CD4-positive, alpha-beta T cell treated with Interleukin-4 for 4 hours (primary cell): ENCODE measurements around the gene CLTCL1.
"Not testable (repeated sequence)": the region's sequence is repeated elsewhere in the genome, so short reads cannot be mapped to it uniquely, and the experiment has no call there.

ENCODE experiments used
- DNase-seq: peaks from one replicate; pipeline ENCODE4 v3.0.0-alpha.2; 2020

The CLTCL1 gene

DNA sequence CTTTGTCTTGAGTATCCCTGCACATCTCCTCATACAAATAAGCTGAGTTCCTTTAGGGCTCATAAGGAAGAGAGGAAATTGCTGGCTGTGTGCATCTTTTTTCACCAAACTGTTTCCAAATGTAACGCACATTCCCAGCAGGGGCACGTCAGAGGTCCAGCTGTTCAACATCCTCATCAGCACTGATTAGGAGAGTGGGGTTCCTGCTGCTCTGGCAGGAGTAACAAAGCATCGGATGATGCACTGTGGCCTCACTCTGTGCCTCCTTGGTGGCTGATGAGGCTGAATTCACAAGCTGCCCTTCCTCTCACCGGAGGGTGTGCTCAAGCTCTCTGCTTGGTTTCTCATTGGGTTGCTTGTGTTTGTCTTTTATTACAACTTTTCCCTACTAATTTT is 77.4 kb downstream of the CLTCL1 start:
- no peak for DNase-seq

DNA sequence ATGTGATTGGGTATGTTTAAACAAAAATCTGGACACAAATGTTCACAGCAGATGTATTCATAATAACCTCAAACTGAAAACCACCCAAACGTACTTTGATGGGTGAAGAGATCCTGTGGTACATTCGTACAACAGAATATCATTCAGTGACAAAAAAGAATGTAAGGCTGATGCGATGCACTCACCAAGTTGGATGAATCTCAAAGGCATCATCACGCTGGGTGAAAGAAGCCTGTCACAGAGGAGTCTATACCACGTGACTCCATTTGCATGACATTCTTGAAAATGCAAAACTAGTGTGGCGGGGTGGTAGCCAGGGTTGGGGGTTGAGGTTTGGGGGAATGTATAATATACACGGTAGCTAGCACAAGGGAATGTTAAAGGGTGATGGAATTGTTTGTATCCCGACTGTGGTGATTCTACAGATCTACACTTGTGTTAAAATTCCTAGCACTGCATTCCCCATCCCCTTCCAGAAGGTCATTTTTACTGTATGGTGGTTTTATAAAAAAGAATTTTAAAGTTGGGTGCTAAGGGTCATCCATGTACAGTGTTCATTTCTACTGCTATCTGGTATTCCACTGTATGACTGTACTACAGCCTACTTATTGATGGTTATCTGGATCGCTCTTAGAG is 78.0 kb downstream of the CLTCL1 start:
- DNase-seq, result no peak

DNA sequence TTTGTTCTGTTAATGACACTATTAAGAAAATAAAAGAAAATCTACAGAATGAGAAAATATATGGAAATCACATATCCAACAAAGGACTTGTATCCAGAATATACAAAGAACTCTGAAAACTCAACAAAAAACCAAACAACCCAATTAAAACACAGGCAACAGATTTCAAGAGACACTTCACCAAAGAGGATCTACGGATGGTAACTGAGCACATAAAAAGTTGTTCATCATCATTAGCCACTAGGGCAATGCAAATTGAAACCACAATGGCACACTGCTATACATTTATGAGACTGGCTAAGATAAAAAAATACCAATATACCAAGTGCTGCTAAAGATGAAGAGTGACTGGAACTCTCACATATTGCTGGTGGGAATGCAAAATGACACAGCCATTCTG is 78.5 kb downstream of the CLTCL1 start:
- DNase-seq, result no peak

DNA sequence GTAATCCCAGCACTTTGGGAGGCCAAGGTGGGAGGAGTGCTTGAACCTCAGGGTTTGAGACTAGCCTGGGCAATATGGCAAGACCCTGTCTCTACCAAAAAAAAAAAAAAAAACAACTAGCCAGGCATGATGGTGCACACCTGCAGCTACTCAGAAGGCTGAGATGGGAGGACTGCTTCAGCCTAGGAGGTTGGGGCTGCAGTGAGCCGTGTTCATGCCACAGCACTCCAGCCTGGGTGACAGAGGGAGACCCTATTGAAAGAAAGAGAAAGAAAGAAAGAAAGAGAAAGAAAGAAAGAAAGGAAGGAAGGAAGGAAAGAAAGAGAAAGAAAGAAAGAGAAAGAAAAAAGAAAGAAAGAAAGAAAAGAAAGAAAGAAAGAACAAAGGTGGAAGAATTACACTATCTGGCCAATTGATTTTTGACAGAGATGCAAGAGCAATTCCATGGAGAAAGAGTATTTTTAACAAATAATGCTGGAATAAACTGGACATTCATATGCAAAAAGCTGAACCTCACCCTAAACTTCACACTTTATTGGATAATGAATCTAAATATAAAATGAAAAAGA is 79.1 kb downstream of the CLTCL1 start:
- DNase-seq, result no peak

DNA sequence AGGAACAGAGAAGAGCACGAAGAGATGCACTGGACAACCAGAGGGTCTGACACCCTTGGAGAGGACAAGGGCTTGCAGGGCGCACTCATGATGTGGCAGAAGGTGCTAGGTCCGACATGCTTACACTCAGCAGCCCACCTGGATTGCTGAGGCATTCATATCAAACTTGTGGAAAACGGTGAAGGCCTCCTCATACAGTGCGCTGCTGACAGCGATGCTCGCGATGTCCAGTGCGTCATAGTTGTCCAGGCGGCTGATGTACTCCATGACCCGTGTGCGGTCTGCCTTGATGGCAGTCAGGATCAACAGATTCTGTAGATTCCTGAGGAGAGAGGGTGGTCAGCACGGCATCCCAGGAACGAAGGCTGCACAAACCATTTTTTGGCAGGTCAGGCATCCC is 81.3 kb downstream of the CLTCL1 start:
- no peak for DNase-seq

DNA sequence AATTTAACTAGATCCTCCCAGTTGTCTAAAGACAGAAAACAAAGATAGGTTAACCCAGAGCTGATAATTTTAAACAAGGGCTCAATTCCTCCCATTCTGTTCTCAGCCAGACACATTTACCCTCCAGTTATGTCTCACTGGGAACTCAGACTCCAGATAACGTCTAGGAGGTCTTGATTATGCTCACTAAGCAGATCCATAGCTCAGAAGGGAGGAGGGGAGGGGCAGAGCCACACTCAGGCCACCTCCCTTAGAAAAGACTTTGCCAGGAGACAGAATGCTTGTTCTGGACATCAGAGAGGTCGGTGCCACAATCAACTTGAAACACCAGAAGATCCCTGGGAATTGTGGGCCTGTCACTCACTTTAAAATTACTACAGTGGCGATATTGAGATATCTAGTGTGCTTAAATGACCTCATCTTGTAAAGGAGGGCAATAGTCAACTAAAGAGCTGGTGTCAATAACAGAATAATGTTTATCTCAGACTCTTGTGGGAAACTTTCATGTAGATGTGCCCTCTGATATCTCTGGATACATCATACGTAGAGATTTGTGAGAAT is 83.2 kb downstream of the CLTCL1 start:
- DNase-seq, result no peak

DNA sequence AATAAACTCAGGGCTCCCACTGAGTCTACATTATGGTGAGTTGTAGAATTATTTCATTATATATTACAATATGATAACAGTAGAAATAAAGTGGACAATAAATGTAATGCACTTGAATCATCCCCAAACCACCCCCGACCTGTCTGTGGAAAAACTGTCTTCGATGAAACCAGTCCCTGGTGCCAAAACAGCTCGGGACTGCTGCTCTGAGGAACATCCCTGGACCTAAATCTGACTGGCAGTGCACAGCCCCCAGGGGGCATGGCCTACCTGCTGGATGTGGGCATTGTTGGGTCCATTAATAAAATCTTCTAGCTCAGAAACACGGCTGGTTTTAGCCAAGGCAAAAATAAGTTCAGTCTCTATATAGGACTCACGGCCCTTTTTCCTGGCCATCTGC is 83.6 kb downstream of the CLTCL1 start:
- no peak for DNase-seq

DNA sequence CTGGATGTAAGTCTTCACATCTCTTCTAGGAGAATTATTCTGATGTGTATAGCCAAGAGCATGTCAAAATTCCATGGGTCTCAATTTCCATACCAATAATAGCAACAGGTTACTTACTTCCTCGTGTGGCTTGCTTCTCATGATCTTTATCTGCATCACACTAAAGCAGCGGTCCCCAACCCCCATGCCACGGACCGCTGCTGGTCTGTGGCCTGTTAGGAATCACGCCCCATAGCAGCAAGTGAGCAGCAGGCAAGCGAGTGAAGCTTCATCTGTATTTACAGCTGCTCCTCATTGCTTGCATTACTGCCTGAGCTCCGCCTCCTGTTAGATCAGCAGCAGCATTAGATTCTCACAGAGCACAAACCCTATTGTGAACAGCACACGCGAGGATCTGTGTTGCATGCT is 84.1 kb downstream of the CLTCL1 start:
- DNase-seq, result no peak

DNA sequence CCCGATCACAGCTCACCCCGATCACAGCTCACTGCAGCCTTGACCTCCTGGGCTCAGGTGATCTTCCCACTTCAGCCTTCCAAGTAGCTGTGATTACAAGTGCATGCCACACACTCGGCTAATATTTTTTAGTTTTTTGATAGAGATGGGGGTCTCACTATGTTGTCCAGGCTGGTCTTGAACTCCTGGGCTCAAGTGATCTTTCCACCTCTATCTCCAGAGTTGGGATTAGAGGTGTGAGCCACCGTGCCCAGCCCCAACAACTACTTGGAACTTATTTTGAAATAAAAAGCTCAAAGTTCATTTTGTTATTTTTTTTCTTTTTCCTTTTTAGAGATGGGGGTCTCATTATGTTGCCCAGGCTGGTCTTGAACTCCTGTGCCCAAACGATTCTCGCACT is 85.2 kb downstream of the CLTCL1 start:
- DNase-seq, result no peak

DNA sequence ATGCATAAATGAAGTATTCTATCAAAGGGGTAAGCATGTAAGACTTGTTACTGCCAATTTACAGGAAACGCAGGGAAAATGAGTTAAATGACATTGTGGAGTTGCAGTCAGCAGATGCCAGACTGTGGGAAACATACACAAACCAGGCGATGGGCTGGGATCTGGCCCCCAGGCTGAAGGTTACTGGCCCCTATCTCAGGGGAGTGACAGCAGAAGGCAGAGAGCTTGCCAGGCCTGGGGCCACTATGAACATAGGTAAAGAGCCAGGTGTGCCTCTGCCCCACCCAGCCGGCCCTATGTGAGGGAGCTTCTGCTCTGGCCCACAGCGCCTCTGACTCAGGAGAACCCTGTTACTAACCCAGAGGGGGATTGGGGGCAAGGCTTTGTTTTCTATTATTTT is 86.9 kb downstream of the CLTCL1 start:
- DNase-seq, result no peak

DNA sequence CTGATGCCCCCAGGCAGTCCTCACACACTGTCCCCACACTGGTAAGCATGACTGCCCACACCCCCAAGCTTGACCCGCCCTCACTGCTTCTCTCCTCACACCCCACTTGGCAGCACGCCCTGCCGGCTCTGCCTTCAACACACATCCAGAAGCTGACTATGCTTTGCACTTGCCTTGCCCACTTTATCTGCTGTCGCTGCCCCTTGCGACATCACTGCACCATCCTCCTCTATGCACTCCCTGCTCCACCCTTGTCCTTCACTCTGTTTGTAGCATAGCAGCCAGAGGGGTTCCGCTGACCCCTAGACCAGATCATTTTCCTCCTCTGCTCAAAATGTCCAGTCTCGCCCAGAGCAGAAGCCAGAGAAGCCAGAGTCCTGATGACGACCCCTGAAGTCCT is 87.7 kb downstream of the CLTCL1 start:
- DNase-seq, result no peak

DNA sequence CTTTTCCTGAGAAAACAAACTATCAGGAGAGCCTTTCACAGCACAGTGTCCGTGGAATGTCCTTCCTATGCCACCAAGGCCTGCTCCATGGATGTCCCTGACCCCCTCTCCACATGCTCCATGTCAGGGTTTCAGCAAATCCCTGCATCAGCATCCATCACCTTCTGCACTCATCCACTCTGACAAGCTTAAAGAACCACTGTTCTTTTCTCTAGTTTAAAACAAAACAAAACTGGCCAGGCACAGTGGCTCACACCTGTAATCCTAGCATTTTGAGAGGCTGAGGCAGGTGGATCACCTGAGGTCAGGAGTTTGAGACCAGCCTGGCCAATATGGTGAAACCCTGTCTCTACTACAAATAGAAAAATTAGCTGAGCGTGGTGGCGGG is 88.7 kb downstream of the CLTCL1 start:
- not testable (repeated sequence) for DNase-seq

DNA sequence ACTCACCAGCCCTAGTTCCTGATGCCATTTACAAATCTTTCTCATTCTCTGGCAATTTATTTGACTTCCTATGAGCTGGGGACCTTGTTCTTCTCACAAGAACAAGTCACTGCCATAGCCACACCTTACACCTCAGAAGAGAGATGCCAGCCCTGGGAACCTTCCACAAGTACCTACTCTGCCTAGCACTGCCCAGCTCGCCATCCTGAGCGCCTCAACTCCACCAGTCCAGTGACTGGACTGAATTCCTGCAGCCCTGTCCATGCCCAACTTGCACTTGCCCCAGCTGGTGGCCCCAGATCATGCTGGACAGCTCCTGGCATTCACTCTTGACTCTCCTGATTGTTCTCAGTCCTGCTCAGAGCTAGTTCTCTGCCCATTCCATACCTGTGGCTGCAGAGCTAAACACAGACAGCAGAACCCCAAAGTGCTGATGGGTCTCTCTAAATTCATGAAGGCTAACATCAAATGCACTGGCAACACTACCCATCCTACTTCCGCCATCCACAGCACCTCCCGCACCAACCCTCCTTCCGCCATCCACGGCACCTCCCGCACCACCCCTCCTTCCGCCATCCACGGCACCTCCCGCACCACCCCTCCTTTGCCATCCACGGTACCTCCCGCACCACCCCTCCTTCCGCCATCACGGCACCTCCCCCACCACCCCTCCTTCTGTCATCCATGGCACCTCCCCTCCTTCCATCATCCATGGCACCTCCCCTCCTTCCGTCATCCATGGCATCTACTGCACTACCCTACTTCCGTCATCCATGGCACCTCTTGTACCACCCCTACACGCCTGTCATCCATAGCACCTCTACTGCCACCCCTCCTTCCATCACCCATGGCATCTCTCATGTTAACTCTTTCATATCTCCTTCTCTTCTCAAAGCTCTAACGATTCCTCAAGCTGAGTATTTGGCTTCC is 89.4 kb downstream of the CLTCL1 start:
- no peak for DNase-seq

DNA sequence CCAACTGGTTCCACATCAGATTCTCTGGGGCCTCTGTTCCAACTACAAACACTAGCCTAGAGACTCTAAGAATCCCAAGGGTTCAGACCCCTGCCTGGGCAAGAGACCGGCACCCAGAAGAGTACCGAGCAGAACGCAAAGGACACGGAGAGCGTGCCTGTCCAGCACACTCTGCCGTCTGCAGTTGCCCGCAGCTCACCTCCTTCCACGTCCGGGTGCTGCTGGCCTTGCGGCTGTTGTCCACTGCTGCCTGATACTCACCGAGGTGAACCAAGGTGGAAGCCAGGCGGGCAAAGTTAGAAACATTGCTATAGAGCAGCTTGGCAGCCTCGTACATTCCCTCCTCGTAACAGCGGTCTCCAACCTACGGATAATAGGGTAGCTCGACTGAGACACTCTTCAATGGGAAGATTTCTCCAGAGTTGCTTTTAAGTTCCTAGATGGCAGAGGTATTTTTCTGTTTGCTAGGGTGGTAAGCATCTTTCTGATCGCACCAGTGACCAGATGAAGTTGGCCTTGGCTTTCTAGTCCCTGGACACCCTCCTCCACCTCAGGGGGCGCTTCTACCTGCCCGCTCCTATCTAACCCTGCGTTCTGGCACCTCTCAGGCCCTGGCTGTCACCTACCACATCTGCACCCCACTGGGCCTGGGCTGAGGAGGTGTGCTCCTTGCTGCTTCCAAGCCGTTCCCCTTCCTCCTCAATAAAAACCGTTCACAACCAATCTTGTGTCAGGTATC is 90.2 kb downstream of the CLTCL1 start:
- DNase-seq, result no peak

DNA sequence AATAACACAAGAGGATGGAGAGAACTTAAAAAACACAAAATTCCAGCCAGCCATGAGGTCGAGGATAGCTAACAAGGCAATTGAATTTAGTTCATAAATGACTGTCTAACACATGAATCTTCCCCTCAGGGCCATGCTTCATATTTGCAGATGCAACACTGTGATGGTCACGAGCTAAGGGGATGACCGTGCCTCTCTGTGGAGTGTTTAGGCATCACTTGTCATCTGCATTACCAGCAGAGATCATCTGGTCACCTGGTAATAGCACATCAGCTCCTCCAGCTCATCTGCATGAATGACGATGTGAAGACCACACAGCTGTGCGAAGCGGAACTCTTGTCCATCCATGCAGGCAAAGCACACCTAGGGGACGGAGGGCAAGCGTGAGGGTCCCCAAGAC is 92.0 kb downstream of the CLTCL1 start:
- DNase-seq, result no peak

DNA sequence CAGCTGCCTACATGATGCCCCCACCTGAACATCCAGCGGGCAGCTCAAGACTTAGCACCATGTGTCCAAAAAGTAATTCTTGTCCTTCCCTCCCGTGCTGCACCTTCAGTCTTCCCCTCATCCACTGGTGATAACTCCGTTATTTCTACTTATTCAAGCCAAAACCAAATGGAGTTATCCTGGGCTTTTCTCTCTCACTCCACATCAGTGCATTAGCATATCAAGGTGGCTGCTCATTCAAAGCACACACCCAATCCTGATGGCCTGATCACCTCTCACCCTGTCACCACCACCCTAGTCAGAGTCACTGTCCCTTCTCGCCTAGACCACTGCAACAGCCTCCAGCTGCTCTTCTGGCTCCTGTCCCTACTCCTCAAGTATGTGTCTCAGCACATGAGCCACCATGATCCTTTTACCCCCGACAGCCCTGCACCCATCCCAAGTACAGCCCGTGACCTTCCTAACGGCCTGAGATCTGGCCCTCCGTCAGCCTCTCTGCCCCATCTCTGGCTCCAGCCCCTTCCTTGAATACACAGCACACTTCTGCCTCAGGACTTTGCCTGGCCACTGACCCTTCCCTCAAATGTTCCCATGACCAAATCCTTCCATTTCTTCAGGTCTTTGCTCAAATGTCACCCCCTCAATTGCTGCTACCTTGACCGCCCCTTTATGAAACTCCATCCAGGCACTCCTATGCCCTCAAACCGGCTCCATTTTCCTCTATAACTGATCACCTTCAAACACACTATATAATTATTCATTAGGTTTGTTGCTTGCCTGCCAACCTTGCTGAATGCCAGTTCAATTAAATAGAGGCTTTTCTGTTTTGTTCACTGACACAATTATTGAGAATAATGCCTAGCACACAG is 93.3 kb downstream of the CLTCL1 start:
- DNase-seq, result no peak

DNA sequence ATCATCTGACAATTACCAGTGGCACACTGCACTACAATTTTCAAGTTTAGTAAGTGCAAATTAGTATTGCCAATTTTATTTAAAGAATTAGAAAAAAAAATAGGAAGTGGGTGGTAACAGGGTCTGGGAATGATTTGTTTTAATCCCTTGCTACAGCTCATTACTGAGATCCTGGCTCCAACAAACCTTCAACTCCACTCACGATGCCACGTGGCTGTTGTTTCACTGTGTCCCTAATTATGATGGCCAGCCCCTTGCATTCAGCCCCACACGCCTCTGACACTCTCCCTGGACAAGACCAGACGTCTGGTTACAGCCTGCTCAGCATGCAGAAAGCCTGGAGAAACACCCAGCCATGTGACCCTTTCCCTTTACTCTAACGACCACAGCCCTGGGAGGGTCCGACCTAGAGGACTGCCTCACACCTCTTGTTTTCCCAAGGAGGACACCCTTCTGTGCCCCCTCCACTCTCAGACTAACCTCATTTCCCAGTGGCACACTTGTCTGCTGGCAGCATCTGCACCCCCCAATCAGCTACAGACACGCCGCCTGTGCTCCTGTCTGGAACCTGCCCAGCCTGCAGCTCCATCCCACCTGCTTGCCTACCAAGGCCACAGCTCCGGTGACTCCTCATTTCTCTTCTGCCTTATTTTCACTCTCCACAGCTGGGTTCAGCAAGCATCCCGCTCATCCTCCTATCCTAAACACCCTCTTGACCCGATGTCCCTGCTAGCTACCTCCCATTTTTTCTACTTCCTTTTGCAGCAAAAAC is 94.5 kb downstream of the CLTCL1 start:
- no peak for DNase-seq

DNA sequence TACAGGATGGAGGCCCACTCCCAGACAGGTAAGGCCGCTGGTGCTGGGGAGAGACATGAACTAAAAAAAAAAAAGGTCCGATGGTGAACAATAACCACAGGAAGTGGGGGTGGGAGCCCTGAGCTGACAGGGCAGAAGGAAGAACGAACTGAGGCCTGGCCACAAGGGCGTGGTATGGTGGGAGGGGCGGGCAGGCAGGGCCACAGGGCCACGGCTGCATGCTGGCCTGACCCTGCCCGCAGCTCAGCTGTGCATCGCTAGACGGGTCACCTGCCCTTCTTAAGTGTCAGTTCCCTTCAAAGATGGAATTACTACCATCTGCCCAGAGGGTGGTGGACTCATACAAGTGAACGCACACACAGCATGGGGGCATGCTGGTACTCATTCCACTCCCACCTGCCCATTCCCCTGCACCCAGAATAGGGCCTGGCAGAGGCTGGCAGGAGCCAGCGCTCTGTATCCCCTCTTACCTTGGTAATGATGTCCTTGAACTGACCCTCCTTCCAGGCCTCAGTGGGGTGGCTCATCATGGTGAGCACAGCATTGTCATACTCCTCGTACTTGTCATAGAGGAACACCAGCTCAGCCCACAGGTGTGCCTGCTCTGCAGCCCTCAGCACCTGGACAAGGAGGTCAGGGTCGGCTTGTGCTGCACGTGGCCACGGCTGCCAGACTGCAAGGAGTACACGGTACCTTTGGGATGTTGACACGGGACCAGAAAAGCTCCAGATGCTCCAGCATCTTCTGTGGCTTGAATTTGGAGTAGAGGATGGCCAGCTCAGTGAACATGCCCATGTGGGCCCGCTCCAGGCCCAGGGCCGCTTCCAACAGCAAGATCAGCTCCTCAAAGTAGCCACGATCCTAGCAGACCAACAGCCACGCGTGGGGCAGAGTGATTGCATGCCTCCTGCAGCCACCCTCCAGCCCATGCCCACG is 95.5 kb downstream of the CLTCL1 start:
- DNase-seq, result no peak

DNA sequence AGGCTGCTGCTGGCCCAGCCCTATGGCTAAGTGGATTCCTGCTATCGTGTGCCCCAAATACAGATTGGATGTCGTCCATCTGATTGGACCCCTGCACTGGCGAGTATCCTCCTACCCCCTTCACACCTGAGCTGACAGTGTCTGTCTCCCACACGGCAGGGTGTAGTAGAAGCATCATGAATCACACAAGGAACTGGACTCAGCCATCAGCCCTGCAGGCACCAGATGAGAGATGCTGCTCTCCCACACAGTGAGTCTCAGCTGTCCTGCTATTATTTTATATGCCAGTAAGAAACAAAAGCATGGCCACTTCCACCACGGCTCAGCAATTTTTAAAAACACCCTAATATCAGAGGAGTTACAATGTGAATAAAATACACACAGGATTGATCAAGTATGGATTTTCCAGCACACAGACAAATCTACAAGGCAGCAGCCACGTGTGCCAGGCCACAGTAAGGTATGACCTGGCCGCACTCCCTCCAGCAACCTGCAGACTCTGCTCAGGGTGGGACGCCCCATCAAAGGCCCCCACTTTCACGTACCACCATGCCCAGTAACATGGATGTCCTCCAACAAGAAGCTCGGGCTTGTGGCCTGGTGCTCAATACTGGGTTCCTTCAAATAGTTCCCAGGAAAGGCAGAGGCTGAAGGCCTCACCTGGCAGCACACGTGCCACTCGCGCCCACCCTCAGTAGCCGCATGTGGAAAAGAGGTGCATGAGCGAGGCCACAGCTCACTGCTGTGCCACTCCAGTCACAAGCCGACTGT is 96.6 kb downstream of the CLTCL1 start:
- no peak for DNase-seq
